SH-SY5Y (cell line): ENCODE data around the gene KIF19.

Experiments used
- GATA2 ChIP-seq: IDR thresholded peaks from 2 replicates; pipeline ENCODE4 v1.6.1; 2011; ENCODE audit warnings: mild to moderate bottlenecking, low read depth, low read length
- GATA3 ChIP-seq: IDR thresholded peaks from 2 replicates; pipeline ENCODE4 v1.6.1; 2011; ENCODE audit warnings: low read depth, mild to moderate bottlenecking, low read length, moderate library complexity

DNA sequence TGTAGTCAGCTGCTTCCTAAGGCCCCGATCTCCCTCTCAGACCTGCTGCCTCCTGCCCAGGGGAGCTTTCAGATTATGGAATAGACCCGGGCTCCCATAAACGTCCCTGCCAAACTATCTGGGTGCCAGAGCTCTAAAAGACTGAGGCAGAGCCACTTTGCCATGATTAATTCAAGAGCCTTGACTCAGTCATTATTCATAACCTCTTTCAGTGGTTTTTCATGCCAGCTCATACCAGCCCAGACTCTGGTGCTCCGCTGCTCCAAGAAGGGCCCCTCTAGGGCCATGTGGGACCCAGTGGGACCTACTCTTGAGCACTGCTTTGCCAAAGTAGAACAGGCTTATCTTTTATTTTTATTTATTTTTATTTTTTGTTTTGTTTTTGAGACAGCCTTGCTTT is 28.1 kb upstream of the KIF19 start:
- no peak for TF ChIP-seq GATA2
- no peak for TF ChIP-seq GATA3
